Thyroid gland (tissue), 4 donors: Measurements from ENCODE around the gene ZPBP2. TPM values are rescaled to one million over a fixed set of nuclear protein-coding genes. Genes with fewer than 3 reads are reported as not detected.

Experiments used
- DNase-seq, 2 donors: peaks; one replicate each; pipeline ENCODE4 v3.0.0-alpha.2; 2019
- H3K27ac ChIP-seq, 3 donors: fragments of 200-600 bp; sonication (generic); 1 replicate in 2 of 3; 2 replicates in 1 of 3; pipeline ENCODE4 v1.5.1; 2016 to 2019; ENCODE audit warnings: mild to moderate bottlenecking in 1 of 3, moderate library complexity in 1 of 3
- H3K27me3 ChIP-seq: fragments of 200-600 bp; sonication (generic); one replicate; pipeline ENCODE4 v1.5.1; 2019
- H3K36me3 ChIP-seq, 2 donors: fragments of 200-600 bp; sonication (generic); one replicate each; pipeline ENCODE4 v1.5.1; 2016 to 2019
- H3K4me1 ChIP-seq, 2 donors: fragments of 200-600 bp; sonication (generic); one replicate each; pipeline ENCODE4 v1.5.1; 2017 to 2019
- H3K4me3 ChIP-seq, 3 donors: fragments of 200-600 bp; sonication (generic); replicated peaks in 1 of 3; 1 replicate in 2 of 3; 2 replicates in 1 of 3; pipeline ENCODE4 v1.5.1; 2016; ENCODE audit warnings: mild to moderate bottlenecking in 1 of 3
- H3K9me3 ChIP-seq: fragments of 200-600 bp; sonication (generic); one replicate; pipeline ENCODE4 v1.5.1; 2017
- CTCF ChIP-seq, 6 experiments: fragments of 200-600 bp in 3 of 6; fragments of 450-650 bp in 3 of 6; sonication (generic) in 3 of 6; IDR thresholded peaks; one replicate each; pipeline ENCODE4 v1.5.1; 2016 to 2019; ENCODE audit warnings: antibody characterized with exemption in 6 of 6, mild to moderate bottlenecking in 2 of 6, inconsistent platforms in 1 of 6, moderate library complexity in 1 of 6
- POLR2A ChIP-seq, 2 donors: fragments of 450-650 bp; IDR thresholded peaks; one replicate each; pipeline ENCODE4 v1.6.1; 2017; ENCODE audit warnings: antibody characterized with exemption in 2 of 2, mild to moderate bottlenecking in 2 of 2, moderate library complexity in 1 of 2
- WGBS, 2 donors: methylation state at CpG; one replicate each; pipeline ENCODE4 v1.1.5; 2017; 5-methylcytosine and 5-hydroxymethylcytosine counted together
- intact Hi-C: fragments of 100-400 bp; cut with DNase I; formaldehyde crosslinking; loops from one replicate; pipeline ENCODE4 v1.15.1; 2023
- small RNA-seq: library from RNA; depleted of rRNA; stranded (forward); fragments of <200 nt; gene quantifications from one replicate; pipeline ENCODE3, GENCODE V24; 2016
- total RNA-seq, 4 donors: library from RNA; depleted of rRNA; stranded (reverse); fragments of >200 nt; gene quantifications; one replicate each; pipeline ENCODE4 v1.2.3, GENCODE V29; 2016

ZPBP2 gene
- total RNA-seq, 4 donors from 2014 or later, result 0.40 TPM; not detected in 3

DNA sequence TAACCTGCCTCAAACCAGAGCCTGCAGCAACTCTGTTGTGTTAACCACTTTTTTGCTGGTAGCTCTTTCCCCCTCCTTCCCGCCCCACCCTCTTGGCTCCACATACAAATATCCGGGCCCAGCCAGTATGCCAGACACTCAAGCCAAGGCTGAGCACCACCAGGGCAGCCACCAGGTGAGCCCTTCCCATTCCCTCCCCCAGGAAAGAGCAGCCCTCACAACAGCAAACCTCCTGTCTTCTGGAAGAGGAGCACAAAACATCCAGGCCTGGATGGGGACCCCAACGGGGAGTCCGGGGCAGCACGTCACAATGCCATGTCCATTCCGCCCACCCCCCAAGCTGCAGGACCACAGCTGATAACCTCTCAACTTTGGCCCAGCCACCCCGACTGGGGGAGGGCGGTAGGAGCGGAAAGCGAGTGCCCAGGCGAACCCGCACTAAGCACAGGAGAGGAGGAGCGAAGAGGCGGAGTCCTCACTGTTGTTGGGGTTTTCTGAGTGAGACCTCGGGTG lies 58.6 kb downstream of the ZPBP2 start:
- H3K27me3 ChIP-seq, result no peaks in the 10 kb centered on the region
- peak; percentile 56 to 69 for DNase-seq
- peaks cover 27 to 48% of the 10 kb centered on the region in 2 donors for H3K4me1 ChIP-seq
- no peaks in the 10 kb centered on the region for H3K9me3 ChIP-seq
- intact Hi-C loops, result no loop called here
- H3K27ac ChIP-seq, result peak overlapping the region in 2 of 3 donors; percentile 95
- peaks cover 20 to 23% of the 10 kb centered on the region in 2 donors for H3K36me3 ChIP-seq
- peak overlapping the region; percentile 96 to 98 (median 98) for H3K4me3 ChIP-seq
- TF ChIP-seq CTCF (IDR thresholded peaks at IDR 0.05) (no peak), POLR2A (IDR thresholded peaks at IDR 0.05) (no peak)
- WGBS, 2 donors, result 1 to 3% methylated on average over 8 to 14 of the region's 15 CpGs

Small RNAs within 50 kb of the gene (small RNA-seq; reads per million reads assigned to genes)
- not detected for gene AC090844.1

Other genes starting within 250 kb of the ZPBP2 start
- 1 to 10 TPM in 1 of 4 donors, not detected in 3; 1.2 TPM for gene PPP1R1B, start 241.2 kb upstream of the ZPBP2 start, total RNA-seq
- 10 to 100 TPM; 44.5 to 73.6 (median 53.0) TPM for gene STARD3, start 231.1 kb upstream of the ZPBP2 start, total RNA-seq
- gene TCAP, start 202.9 kb upstream of the ZPBP2 start, total RNA-seq, result 1 to 10 TPM in 3 of 4 donors, under 1 TPM in 1; 0.63 to 2.1 (median 1.5) TPM
- gene PNMT, start 199.7 kb upstream of the ZPBP2 start, total RNA-seq, result 1 to 10 TPM in 3 of 4 donors, not detected in 1; 1.1 to 3.3 (median 1.2) TPM
- gene PGAP3, start 180.1 kb upstream of the ZPBP2 start, total RNA-seq, result 10 to 100 TPM; 55.6 to 88.1 (median 72.7) TPM
- 100 to 1,000 TPM in 3 of 4 donors, 10 to 100 TPM in 1; 74.3 to 170 (median 139) TPM for gene ERBB2, start 168.1 kb upstream of the ZPBP2 start, total RNA-seq
- 100 to 1,000 TPM in 1 of 4 donors, 10 to 100 TPM in 3; 39.8 to 134 (median 70.3) TPM for gene MIEN1, start 137.7 kb upstream of the ZPBP2 start, total RNA-seq
- gene GRB7, start 130.3 kb upstream of the ZPBP2 start, total RNA-seq, result 10 to 100 TPM in 1 of 4 donors, 1 to 10 TPM in 3; 7.1 to 14.0 (median 8.7) TPM
- gene IKZF3, start 3.9 kb upstream of the ZPBP2 start, total RNA-seq, result 1 to 10 TPM; 1.8 to 2.8 (median 2.6) TPM
- gene GSDMB, start 50.4 kb downstream of the ZPBP2 start, total RNA-seq, result 10 to 100 TPM in 1 of 4 donors, 1 to 10 TPM in 3; 7.7 to 13.2 (median 8.3) TPM
- gene ORMDL3, start 59.4 kb downstream of the ZPBP2 start, total RNA-seq, result 100 to 1,000 TPM in 2 of 4 donors, 10 to 100 TPM in 2; 81.4 to 125 (median 99.0) TPM
- gene LRRC3C, start 59.5 kb downstream of the ZPBP2 start, total RNA-seq, result not detected
- not detected for gene GSDMA, start 94.8 kb downstream of the ZPBP2 start, total RNA-seq
- 100 to 1,000 TPM in 1 of 4 donors, 10 to 100 TPM in 3; 65.0 to 100 (median 98.8) TPM for gene PSMD3, start 112.6 kb downstream of the ZPBP2 start, total RNA-seq
- not detected for gene CSF3, start 147.2 kb downstream of the ZPBP2 start, total RNA-seq
- 10 to 100 TPM; 37.1 to 68.4 (median 56.6) TPM for gene MED24, start 186.2 kb downstream of the ZPBP2 start, total RNA-seq
- 10 to 100 TPM; 34.0 to 52.9 (median 44.8) TPM for gene THRA, start 194.8 kb downstream of the ZPBP2 start, total RNA-seq
- gene NR1D1, start 232.4 kb downstream of the ZPBP2 start, total RNA-seq, result 1 to 10 TPM; 3.4 to 9.9 (median 5.1) TPM